HepG2 (cell line): ENCODE data around the gene GDF15. TPM values are rescaled to one million over a fixed set of nuclear protein-coding genes. Genes with fewer than 3 reads are reported as not detected.

Experiments
- EHMT2 ChIP-seq: fragments of 200-600 bp; sonication (generic); IDR thresholded peaks from 2 replicates; pipeline ENCODE4 v1.7.0; 2017; ENCODE audit warnings: antibody characterized with exemption, low read depth, low read length, borderline replicate concordance
- ETV6 ChIP-seq: sonication (generic); formaldehyde crosslinking; conservative IDR thresholded peaks from 2 replicates; pipeline ENCODE4 v1.4.0; 2020; ENCODE audit warnings: missing genetic modification reagents
- HOXA7 ChIP-seq: sonication (generic); formaldehyde crosslinking; IDR thresholded peaks from 2 replicates; pipeline ENCODE4 v1.8.1; 2022; ENCODE audit warnings: mild to moderate bottlenecking, missing genetic modification reagents, moderate library complexity
- KDM5B ChIP-seq: sonication (generic); formaldehyde crosslinking; IDR thresholded peaks from 2 replicates; pipeline ENCODE4 v1.4.0; 2020; ENCODE audit warnings: missing genetic modification reagents, mild to moderate bottlenecking, borderline replicate concordance
- SNAI1 ChIP-seq: sonication (generic); formaldehyde crosslinking; IDR thresholded peaks from 2 replicates; pipeline ENCODE4 v1.5.0; 2020; ENCODE audit warnings: mild to moderate bottlenecking, missing genetic modification reagents, borderline replicate concordance
- STAT5B ChIP-seq: sonication (generic); formaldehyde crosslinking; IDR thresholded peaks from 2 replicates; pipeline ENCODE4 v1.4.0; 2020; ENCODE audit warnings: missing genetic modification reagents
- TBL1XR1 ChIP-seq: fragments of 150-350 bp; IDR thresholded peaks from 2 replicates; pipeline ENCODE4 v1.6.1; 2014; ENCODE audit warnings: borderline replicate concordance, low read length; ENCODE audit not compliant: partially characterized antibody
- UBTF ChIP-seq: sonication (generic); formaldehyde crosslinking; IDR thresholded peaks from 2 replicates; pipeline ENCODE4 v1.4.0; 2020; ENCODE audit warnings: mild to moderate bottlenecking, missing genetic modification reagents
- ZBTB21 ChIP-seq: sonication (generic); formaldehyde crosslinking; IDR thresholded peaks from 2 replicates; pipeline ENCODE4 v1.4.0; 2020; ENCODE audit warnings: missing genetic modification reagents
- ZBTB49 ChIP-seq: sonication (generic); formaldehyde crosslinking; IDR thresholded peaks from 2 replicates; pipeline ENCODE4 v1.4.0; 2020; ENCODE audit warnings: missing genetic modification reagents, borderline replicate concordance
- ZMYM3 ChIP-seq: sonication (generic); formaldehyde crosslinking; IDR thresholded peaks from 2 replicates; pipeline ENCODE4 v1.5.1; 2020; ENCODE audit warnings: mild to moderate bottlenecking, missing genetic modification reagents
- ZNF317 ChIP-seq: sonication (generic); formaldehyde crosslinking; IDR thresholded peaks from 2 replicates; pipeline ENCODE4 v1.5.0; 2020; ENCODE audit warnings: mild to moderate bottlenecking, missing genetic modification reagents
- ZNF552 ChIP-seq: sonication (generic); formaldehyde crosslinking; IDR thresholded peaks from 2 replicates; pipeline ENCODE4 v1.9.0; 2022; ENCODE audit warnings: missing genetic modification reagents, mild to moderate bottlenecking, borderline replicate concordance
- polyA plus RNA-seq, 8 experiments: library from polyadenylated mRNA; depleted of rRNA in 3 of 8; stranded (reverse) in 7 of 8; unstranded in 1 of 8; fragments of >200 nt; fragmentation: Illumina TruSeq in 4 of 8; extraction: Trizol in 4 of 8; gene quantifications; 2 replicates each; pipeline versions ENCODE4 v1.2.1 to v1.2.3, GENCODE V29; 2011 to 2016; ENCODE audit warnings: low read depth in 4 of 8, missing spikeins in 1 of 8, mixed read lengths in 1 of 8; ENCODE audit not compliant: insufficient read depth in 1 of 8
- total RNA-seq, 5 experiments: library from RNA; depleted of rRNA; stranded (reverse); fragments of >200 nt; fragmentation: Illumina TruSeq; extraction: Trizol; gene quantifications; 2 replicates each; pipeline ENCODE4 v1.2.3, GENCODE V29; 2016; ENCODE audit warnings: low read depth in 1 of 5
- TF ChIP-seq, protein P1 (sequence below): sonication (generic); formaldehyde crosslinking; IDR thresholded peaks from 2 replicates; pipeline ENCODE4 v1.5.0; 2020; ENCODE audit warnings: mild to moderate bottlenecking, missing genetic modification reagents
- TF ChIP-seq, protein P2 (sequence below): IDR thresholded peaks from 2 replicates; pipeline ENCODE4 v1.6.1; 2016; ENCODE audit warnings: low read depth, control low read depth

Gene GDF15
- total and polyA plus RNA-seq, 2 of the 13 experiments (the other 11 are each of a cell fraction or from before 2014, with no cell fraction given): 146 to 422 TPM

DNA sequence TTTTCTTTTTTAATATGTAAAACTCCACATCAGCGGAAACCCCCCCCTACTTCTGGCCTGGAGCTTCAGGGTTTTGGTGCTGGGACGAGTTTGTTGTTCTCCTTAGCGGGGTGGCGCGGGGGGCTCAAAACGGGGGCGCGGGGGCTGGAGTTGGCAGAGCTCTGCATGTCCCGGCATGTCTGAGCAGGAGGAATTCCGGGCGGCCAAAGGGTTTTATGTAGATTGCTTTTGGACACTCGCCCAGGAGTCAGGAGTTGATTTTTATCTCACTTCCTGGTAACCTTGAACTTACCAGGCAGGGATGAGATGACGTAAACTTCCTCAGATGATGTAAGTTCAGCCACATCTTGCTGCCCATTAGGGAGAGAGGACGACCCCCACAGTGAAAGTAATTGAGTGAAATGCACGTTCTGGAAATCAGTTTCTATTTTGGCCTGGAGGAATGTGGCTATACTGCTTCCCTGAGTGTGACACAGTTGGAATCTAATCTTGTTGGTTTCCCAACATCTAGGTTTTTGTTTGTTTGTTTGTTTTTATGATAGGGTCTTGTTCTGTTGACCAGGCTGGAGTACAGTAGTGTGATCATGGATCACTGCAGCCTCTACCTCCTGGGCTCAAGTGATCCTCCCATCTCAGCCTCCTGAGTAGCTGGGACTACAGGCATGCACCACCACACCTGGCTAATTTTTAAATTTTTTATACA lies 21.0 kb upstream of the GDF15 start (continued):
- TF ChIP-seq UBTF (CRISPR knock-in tag): no peak
- peak; percentile 94 for TF ChIP-seq ZBTB21 (CRISPR knock-in tag)
- TF ChIP-seq ETV6 (CRISPR knock-in tag): peak; percentile 65; the same call in 1 of the 2 replicates
- TF ChIP-seq KDM5B: no peak
- TF ChIP-seq ZNF317 (CRISPR knock-in tag): no peak
- TF ChIP-seq STAT5B (CRISPR knock-in tag): no peak
- no peak for TF ChIP-seq ZNF552 (CRISPR knock-in tag)
- no peak for TF ChIP-seq HOXA7
- 0 out of 2 replicates have a peak, but pooled peaks have one; percentile 17 for TF ChIP-seq EHMT2
- 0 out of 2 replicates have a peak, but pooled peaks have one; percentile 47 for TF ChIP-seq SNAI1
- TF ChIP-seq TBL1XR1: peak; percentile 88
- TF ChIP-seq, protein P1, sequence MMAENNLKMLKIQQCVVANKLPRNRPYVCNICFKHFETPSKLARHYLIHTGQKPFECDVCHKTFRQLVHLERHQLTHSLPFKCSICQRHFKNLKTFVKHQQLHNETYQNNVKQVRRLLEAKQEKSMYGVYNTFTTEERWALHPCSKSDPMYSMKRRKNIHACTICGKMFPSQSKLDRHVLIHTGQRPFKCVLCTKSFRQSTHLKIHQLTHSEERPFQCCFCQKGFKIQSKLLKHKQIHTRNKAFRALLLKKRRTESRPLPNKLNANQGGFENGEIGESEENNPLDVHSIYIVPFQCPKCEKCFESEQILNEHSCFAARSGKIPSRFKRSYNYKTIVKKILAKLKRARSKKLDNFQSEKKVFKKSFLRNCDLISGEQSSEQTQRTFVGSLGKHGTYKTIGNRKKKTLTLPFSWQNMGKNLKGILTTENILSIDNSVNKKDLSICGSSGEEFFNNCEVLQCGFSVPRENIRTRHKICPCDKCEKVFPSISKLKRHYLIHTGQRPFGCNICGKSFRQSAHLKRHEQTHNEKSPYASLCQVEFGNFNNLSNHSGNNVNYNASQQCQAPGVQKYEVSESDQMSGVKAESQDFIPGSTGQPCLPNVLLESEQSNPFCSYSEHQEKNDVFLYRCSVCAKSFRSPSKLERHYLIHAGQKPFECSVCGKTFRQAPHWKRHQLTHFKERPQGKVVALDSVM (CRISPR knock-in tag): peak; percentile 100
- no peak for TF ChIP-seq ZBTB49 (CRISPR knock-in tag)
- TF ChIP-seq, protein P2, sequence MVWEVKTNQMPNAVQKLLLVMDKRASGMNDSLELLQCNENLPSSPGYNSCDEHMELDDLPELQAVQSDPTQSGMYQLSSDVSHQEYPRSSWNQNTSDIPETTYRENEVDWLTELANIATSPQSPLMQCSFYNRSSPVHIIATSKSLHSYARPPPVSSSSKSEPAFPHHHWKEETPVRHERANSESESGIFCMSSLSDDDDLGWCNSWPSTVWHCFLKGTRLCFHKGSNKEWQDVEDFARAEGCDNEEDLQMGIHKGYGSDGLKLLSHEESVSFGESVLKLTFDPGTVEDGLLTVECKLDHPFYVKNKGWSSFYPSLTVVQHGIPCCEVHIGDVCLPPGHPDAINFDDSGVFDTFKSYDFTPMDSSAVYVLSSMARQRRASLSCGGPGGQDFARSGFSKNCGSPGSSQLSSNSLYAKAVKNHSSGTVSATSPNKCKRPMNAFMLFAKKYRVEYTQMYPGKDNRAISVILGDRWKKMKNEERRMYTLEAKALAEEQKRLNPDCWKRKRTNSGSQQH (CRISPR knock-in tag): no peak
- TF ChIP-seq ZMYM3 (CRISPR knock-in tag): peak; percentile 83
